ENCODE data around the gene NSMCE1.

NSMCE1 gene

DNA sequence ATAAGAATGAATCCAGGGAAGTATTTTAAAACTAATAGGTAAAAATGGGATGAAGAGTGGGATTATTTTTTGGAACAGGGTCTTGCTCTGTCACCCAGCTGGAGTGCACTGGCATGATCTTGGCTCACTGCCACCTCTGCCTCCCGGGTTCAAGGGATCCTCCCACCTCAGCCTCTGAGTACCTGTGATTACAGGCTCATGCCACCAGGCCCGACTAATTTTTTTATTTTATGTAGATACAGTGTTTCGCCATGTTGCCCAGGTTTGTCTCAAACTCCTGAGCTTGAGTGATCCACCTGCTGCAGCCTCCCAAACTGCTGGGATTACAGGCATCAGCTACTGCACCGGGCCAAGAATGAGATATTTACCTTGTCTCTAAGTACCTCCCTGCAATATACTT is 22.1 kb downstream of the NSMCE1 start:
- Histone ChIP-seq H3K4me3 (ENCODE audit: low read depth in 1 of 2, low read length in 2 of 2) (no peak overlapping the region), H3K27me3 (ENCODE audit: insufficient read depth, low read length, poor library complexity) (no peaks in the 10 kb centered on the region), H4K20me1 (ENCODE audit: insufficient read depth, low read length) (no peaks in the 10 kb centered on the region), H3K27ac (ENCODE audit: low read length) (no peak overlapping the region), H3K4me1 (ENCODE audit: insufficient read depth, low read length) (no peaks in the 10 kb centered on the region), H3K79me2 (ENCODE audit: insufficient read depth, low read length) (peaks cover 59% of the 10 kb centered on the region), H3K4me2 (ENCODE audit: insufficient read depth, low read length) (no peak overlapping the region), H3K9ac (ENCODE audit: low read depth, low read length) (no peak overlapping the region), H2AFZ (ENCODE audit: low read depth, low read length) (no peak overlapping the region), H3K36me3 (ENCODE audit: insufficient read depth, low read length) (peaks cover 23% of the 10 kb centered on the region), H3K9me3 (ENCODE audit: insufficient read depth, low read length, severe bottlenecking) (no peaks in the 10 kb centered on the region)
- TF ChIP-seq CTCF (IDR thresholded peaks at IDR 0.05; ENCODE audit: borderline replicate concordance, extremely low read depth, low read length, poor library complexity, severe bottlenecking) = no peak
- no peak for TF ChIP-seq EZH2 (IDR thresholded peaks at IDR 0.05; ENCODE audit: borderline replicate concordance, low read depth, low read length, severe bottlenecking)
- ATAC-seq (ENCODE audit: insufficient read depth, low read depth) (no peak), DNase-seq (no peak)

GRCh38 chr16:27245276-27246172 is 23.0 kb downstream of the NSMCE1 start:
- H4K20me1 ChIP-seq (ENCODE audit: insufficient read depth, low read length) = no peaks in the 10 kb centered on the region
- no peak overlapping the region for H3K4me2 ChIP-seq (ENCODE audit: insufficient read depth, low read length)
- peaks cover 58% of the 10 kb centered on the region for H3K79me2 ChIP-seq (ENCODE audit: insufficient read depth, low read length)
- H3K4me1 ChIP-seq (ENCODE audit: insufficient read depth, low read length) = no peaks in the 10 kb centered on the region
- H3K9ac ChIP-seq (ENCODE audit: low read depth, low read length) = no peak overlapping the region
- no peak for ATAC-seq (ENCODE audit: insufficient read depth, low read depth)
- no peak overlapping the region for H2AFZ ChIP-seq (ENCODE audit: low read depth, low read length)
- DNase-seq = no peak
- peaks cover 29% of the 10 kb centered on the region for H3K36me3 ChIP-seq (ENCODE audit: insufficient read depth, low read length)
- peak overlapping the region; percentile 53; the same call in 1 of the 2 replicates for H3K27ac ChIP-seq (ENCODE audit: low read length)
- no peak overlapping the region for H3K4me3 ChIP-seq (ENCODE audit: low read depth in 1 of 2, low read length in 2 of 2)
- no peaks in the 10 kb centered on the region for H3K9me3 ChIP-seq (ENCODE audit: insufficient read depth, low read length, severe bottlenecking)
- no peaks in the 10 kb centered on the region for H3K27me3 ChIP-seq (ENCODE audit: insufficient read depth, low read length, poor library complexity)
- TF ChIP-seq CTCF (IDR thresholded peaks at IDR 0.05; ENCODE audit: borderline replicate concordance, extremely low read depth, low read length, poor library complexity, severe bottlenecking) = no peak
- no peak for TF ChIP-seq EZH2 (IDR thresholded peaks at IDR 0.05; ENCODE audit: borderline replicate concordance, low read depth, low read length, severe bottlenecking)

DNA sequence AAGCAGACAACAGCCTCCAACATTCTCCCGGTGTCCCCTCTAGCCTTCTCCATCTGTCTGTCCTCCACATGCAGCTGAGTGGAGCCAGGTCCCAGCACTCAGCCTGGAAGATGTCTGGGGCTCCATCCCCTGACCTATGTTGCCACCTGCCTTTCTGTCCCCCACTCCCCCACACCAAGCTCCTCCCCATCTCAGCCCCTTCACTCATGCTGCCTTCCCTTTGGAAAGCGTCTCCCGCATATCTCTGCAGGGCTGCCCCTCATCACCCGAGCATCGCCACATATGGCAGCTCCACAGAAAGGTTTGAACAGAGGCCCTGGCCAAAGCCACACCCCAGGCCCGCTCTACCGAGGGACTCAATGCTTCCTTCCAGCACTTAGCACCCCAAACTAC is 24.2 kb downstream of the NSMCE1 start:
- DNase-seq (no peak), ATAC-seq (ENCODE audit: insufficient read depth, low read depth) (no peak)
- Histone ChIP-seq H3K4me3 (ENCODE audit: low read depth in 1 of 2, low read length in 2 of 2) (no peak overlapping the region), H3K79me2 (ENCODE audit: insufficient read depth, low read length) (peaks cover 53% of the 10 kb centered on the region), H3K4me2 (ENCODE audit: insufficient read depth, low read length) (no peak overlapping the region), H2AFZ (ENCODE audit: low read depth, low read length) (no peak overlapping the region), H4K20me1 (ENCODE audit: insufficient read depth, low read length) (no peaks in the 10 kb centered on the region), H3K9ac (ENCODE audit: low read depth, low read length) (no peak overlapping the region), H3K36me3 (ENCODE audit: insufficient read depth, low read length) (peaks cover 26% of the 10 kb centered on the region), H3K4me1 (ENCODE audit: insufficient read depth, low read length) (no peaks in the 10 kb centered on the region), H3K27ac (ENCODE audit: low read length) (peak overlapping the region; percentile 53; the same call in 1 of the 2 replicates), H3K27me3 (ENCODE audit: insufficient read depth, low read length, poor library complexity) (no peaks in the 10 kb centered on the region), H3K9me3 (ENCODE audit: insufficient read depth, low read length, severe bottlenecking) (no peaks in the 10 kb centered on the region)
- no peak for TF ChIP-seq EZH2 (IDR thresholded peaks at IDR 0.05; ENCODE audit: borderline replicate concordance, low read depth, low read length, severe bottlenecking)

DNA sequence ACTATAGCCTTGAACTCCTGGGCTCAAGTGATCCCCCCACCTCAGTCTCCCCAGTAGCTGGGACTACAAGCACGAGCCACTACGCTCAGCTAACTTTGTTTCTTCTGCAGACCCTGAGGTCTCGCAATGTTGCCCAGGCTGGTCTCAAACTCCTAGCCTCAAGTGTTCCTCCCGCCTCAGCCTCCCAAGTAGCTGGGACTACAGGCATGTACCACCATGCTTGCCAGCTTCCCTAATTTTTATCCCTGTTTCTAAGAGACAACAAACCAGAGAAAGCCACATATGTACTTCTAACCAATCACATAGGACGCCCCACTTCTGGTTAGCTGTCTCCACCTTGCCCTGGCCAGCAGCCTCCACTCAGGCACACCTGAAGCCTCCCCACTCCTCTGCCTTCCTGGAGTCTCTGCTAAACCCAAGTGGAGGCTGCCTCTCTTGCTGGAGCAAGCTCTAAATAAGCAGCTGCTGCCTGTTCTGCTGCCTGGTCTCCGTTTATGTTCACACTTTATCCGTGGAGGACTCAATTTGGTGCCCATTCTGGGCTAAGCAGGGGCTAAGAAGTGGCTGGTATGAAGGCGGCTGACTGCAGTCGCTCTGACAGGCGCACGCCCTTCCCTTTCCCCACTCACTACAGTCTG is 24.7 kb downstream of the NSMCE1 start:
- TF ChIP-seq EZH2 (IDR thresholded peaks at IDR 0.05; ENCODE audit: borderline replicate concordance, low read depth, low read length, severe bottlenecking) = no peak
- TF ChIP-seq CTCF (IDR thresholded peaks at IDR 0.05; ENCODE audit: borderline replicate concordance, extremely low read depth, low read length, poor library complexity, severe bottlenecking) = no peak
- Histone ChIP-seq H3K27ac (ENCODE audit: low read length) (peak overlapping the region; percentile 53; the same call in 1 of the 2 replicates), H3K4me2 (ENCODE audit: insufficient read depth, low read length) (no peak overlapping the region), H3K4me1 (ENCODE audit: insufficient read depth, low read length) (no peaks in the 10 kb centered on the region), H3K36me3 (ENCODE audit: insufficient read depth, low read length) (peaks cover 26% of the 10 kb centered on the region), H4K20me1 (ENCODE audit: insufficient read depth, low read length) (no peaks in the 10 kb centered on the region), H3K9me3 (ENCODE audit: insufficient read depth, low read length, severe bottlenecking) (no peaks in the 10 kb centered on the region), H3K9ac (ENCODE audit: low read depth, low read length) (no peak overlapping the region), H2AFZ (ENCODE audit: low read depth, low read length) (no peak overlapping the region), H3K79me2 (ENCODE audit: insufficient read depth, low read length) (peaks cover 55% of the 10 kb centered on the region), H3K4me3 (ENCODE audit: low read depth in 1 of 2, low read length in 2 of 2) (no peak overlapping the region), H3K27me3 (ENCODE audit: insufficient read depth, low read length, poor library complexity) (no peaks in the 10 kb centered on the region)
- ATAC-seq (ENCODE audit: insufficient read depth, low read depth) (no peak), DNase-seq (no peak)
